Inflammatory macrophage treated with lipopolysaccharide for 1 hour (primary cell): ENCODE data around the gene MST1.
"Not testable (repeated sequence)": the region's sequence is repeated elsewhere in the genome, so short reads cannot be mapped to it uniquely, and the experiment has no call there.

Source experiments
- DNase-seq, 2 donors: peaks; one replicate each; pipeline ENCODE4 v3.0.0-alpha.2; 2020 to 2022

MST1 gene

DNA sequence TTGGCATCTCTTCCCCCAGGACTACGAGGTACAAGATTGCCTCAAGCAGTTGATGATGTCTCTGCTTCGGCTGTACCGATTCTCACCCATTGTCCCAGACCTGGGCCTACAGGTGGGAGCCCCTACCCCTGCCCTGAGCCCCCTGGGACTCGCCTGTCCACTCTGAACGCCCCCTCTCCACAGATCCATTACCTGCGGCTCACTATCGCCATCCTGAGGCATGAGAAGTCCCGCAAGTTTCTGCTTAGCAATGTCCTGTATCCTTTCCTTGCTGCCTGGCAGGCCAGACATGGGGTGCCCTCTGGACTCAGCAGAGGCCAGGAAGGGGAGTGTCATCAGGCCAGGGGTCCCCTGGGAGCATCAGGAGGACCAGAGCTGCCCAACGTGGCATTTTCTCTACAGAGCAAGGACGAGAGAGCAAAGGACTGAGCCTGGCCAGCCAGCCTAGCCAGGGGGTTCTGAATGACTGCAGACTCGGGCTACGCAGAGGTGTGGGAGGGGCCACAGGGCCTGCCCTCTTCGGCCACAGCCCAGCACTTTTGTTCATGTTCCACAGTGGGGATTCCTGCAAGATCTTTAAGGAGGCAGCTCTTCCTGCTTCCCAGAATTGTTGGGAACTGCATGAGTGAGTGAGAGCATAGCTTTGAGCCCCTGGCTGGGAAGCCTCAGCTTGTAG lies 11.3 kb upstream of the MST1 start:
- DNase-seq, result no peak

GRCh38 chr3:49700014-49700413 lies 10.7 kb upstream of the MST1 start:
- no peak for DNase-seq

- DNase-seq, result no peak
Measured at GRCh38 chr3:49699281-49699979, 10.2 kb upstream of the MST1 start.

DNA sequence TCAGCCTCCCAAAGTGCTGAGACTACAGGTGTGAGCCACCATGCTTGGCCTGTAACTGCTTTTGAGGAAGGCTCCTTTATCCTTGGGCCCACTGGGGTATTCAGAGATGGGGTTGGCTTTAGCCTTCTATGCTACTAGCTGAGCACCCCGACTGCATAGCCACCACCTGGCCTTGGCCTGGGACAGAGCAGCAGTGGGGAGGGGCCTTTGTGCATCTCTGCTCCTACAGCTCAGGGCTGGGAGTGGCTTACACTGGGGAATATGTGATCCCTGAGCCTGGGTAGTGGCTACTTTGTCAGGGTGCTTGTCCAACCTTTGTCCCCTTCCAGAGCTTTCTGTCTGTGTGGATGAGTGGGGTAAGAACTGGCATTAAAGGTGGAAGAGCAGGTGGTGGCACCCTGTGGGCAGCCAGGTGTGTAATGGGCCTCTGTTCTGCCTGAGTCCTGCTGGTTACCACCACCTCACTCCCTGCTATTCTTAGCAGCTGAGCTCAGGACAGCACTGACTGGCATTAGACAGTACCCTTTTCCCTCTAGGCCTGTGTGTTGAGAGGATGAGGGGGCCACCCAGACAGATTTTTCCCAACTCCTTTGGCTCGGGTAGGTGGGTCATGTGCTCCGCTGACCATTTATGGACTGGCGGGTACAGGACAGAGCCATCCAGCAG lies 6.2 kb upstream of the MST1 start:
- not testable (repeated sequence) for DNase-seq

- DNase-seq, result not testable (repeated sequence)
Measured at GRCh38 chr3:49694409-49695070, 5.3 kb upstream of the MST1 start.

GRCh38 chr3:49691481-49691880 lies 2.2 kb upstream of the MST1 start:
- DNase-seq, result not testable (repeated sequence)

DNA sequence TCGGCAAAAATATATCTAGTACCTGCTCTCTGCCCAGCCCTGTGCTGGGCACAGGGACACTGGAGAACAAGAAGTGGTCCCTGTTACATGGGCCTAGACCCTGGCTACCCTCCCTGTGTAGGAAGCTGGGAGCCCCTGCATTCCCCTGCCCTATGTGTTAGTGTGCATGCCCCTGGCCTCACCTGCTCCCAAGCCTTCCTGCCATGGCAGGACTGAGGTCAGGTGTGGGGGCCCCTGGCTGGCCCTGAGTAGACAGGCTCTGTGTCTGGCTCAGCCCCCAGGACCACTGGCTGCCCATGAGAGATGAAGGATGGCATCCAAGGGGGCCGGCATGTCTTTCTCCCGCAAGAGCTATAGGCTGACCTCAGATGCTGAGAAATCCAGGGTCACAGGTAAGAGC lies 1.6 kb upstream of the MST1 start:
- DNase-seq, result not testable (repeated sequence)

DNA sequence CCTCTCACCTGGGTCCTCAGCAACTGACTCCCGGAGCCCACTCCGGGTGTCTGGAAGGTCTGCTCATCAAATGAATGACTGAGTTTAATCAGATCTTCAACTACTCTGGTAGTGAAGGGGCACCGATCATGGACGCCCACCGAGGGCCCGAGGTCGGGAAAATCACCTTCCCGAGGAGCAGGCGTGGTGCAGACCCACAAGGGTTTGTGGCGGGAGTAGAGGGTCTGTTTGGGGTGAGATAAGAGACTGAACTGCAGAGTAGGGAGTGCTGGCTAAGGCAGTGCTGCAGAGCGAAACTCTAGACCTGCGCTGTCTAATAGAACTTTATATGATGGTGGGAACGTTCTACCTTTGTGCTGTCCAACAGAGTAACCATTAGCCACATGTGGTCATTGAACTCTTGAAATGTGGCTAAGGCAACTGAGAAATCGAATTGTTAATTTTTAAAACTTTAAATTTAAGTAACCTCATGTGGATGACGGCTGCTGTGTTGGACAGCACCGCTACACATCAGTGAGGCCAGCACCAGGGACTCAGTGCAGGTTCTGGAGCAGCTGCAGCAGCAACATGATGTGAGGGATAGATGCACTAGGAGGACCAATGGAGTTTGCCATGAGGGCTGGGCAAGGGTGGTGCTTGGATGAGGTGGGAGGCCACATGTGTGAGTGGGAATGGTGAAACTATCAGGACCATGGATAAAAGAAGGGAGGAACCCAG lies 792 bp upstream of the MST1 start:
- not testable (repeated sequence) for DNase-seq

- DNase-seq, result not testable (repeated sequence)
Measured at GRCh38 chr3:49688338-49689045, 782 bp downstream of the MST1 start.

DNA sequence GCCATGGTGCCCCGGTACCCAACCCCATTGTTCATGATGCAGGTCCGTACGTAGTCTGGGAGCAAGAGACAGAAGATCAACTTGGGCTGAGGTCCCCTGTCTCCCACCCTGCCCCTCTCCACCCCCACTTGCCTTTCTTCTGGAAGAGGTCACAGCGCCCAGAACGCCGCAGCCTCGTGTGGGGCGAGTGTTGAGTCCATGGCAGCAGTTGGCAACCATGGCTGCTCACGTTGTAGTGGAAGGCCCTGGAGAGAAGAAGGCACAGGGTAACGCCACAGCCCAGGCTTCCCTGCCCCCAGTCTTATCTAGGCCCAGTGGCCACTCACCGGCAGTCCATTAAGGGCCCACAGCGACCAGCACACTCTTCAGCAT lies 1.9 kb downstream of the MST1 start:
- not testable (repeated sequence) for DNase-seq

- DNase-seq, result peak; percentile 40 to 57
Measured at GRCh38 chr3:49686769-49687423, 2.4 kb downstream of the MST1 start.

DNA sequence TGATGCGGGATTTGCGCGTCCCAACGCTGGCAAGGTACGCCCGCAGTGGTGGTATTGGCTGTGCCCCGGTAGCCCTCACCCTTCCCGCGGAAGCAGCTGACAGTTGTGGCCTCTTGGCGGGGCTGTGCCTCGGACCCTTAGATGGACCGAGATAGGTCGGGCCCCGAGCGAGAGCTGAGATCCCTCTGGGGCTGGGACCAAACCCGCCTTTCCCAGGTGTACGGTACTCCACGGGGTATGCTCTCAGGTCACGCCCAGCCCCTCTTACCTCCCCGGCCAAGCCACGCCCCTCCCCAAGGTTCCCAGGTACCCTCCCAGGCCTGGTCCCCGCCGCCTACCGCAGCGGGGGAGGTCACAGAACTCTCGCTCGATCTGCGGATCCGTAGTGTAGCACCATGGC lies 2.9 kb downstream of the MST1 start:
- DNase-seq, result not testable (repeated sequence)

- not testable (repeated sequence) for DNase-seq
Measured at GRCh38 chr3:49685846-49686245, 3.4 kb downstream of the MST1 start.

GRCh38 chr3:49685103-49685502 lies 4.2 kb downstream of the MST1 start:
- DNase-seq, result not testable (repeated sequence)

- DNase-seq, result not testable (repeated sequence)
Measured at GRCh38 chr3:49684453-49684852, 4.8 kb downstream of the MST1 start.

- DNase-seq, result no peak
Measured at GRCh38 chr3:49683162-49683561, 6.1 kb downstream of the MST1 start.

- DNase-seq, result no peak
Measured at GRCh38 chr3:49681543-49681942, 7.7 kb downstream of the MST1 start.

DNA sequence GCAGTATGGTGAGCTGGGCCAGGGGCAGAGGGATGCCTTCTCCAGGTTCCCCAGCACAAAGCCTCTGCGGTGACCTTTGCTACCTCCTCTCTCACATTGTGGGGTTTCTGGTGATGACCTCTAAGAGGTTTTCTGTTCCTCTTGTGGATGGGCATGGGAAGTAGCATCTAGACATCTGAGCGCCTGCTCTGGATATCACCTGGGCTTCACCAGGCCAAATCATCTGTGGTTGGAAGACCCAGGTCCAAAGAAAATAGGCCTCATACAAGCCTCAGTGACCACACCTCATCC lies 8.1 kb downstream of the MST1 start:
- DNase-seq, result no peak

DNA sequence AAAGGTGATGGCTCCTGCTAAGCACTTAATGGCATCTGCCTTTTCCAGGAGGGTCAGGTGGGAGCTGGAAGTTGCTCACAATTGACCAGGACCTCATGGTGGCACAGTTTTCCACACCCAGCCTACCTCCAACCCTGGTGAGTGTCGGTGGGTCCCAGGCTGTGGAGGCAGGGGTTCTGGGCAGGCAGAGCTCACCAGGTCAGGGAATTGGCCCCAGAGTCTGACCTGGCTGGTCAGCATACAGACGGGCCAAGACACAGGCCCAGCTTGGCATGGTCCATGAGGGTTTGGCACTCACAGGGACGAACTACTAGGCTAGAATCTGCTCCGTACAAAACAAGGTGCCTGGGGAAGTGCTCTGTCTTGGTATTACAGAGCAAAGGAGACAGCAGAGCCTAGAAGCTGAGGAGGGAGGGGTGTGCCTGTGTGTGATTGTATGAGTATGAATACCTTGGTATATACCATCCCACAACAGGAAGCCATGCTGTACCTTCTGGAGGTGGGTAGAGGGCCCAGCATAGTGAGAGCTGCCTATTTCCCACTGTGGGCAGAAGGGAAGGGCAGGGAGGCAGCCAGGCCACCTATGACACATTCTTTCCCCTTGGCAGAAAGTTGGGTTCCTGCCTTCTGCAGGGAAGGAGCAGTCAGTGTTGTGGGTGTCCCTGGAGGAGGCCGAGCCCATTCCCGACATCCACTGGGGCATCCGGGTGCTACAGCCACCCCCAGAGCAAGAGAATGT lies 8.6 kb downstream of the MST1 start:
- no peak for DNase-seq

DNA sequence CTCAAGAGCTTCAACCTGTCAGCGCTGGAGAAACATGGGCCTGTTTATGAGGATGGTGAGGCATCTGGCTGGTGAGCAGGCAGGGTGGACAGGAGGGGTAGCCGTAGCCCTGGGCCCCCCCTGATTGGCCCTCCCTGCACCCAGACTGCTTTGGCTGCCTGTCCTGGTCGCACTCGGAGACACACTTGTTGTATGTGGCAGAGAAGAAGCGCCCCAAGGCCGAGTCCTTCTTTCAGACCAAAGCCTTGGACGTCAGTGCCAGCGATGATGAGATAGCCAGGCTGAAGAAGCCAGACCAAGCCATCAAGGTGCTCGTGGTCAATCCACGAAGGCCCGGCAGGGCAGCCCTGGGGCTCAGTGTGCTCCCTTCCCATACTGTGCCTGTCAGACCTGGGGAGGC lies 13.4 kb downstream of the MST1 start:
- no peak for DNase-seq

DNA sequence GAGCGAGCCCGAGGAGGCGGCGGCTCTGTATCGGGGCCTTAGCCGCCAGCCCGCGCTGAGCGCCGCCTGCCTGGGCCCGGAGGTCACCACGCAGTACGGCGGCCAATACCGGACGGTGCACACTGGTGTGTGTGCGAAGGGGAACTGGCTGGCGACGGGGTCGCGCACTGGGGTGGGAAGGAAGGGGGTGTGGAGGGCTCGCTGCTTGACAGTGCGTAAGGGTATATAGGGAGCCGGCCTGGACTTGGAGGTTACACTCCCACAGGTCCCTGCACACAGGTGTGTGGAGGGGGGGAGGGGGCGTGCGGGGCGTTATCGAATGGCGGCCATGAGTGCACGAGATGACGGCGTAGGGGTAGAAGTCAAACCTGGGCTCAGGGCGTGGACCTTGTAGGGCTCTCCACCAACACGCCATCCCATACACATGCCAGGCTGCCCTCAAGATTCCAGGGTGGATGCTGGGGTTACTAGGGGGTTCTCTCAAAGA lies 14.7 kb downstream of the MST1 start:
- DNase-seq, result peak in 1 of 2 donors; percentile 2
